Upper lobe of right lung (tissue), 1 donor: ENCODE measurements around the gene PRPF31. TPM values are rescaled to one million over a fixed set of nuclear protein-coding genes. Genes with fewer than 3 reads are reported as not detected.

Experiments used
- ATAC-seq: fragments of 200-7000 bp; cut with Tn5 transposase; one replicate; pipeline ENCODE4 v1.9.1; 2020; ENCODE audit warnings: mild to moderate bottlenecking, moderate library complexity
- DNase-seq: peaks from one replicate; pipeline ENCODE4 v3.0.0-alpha.2; 2020
- H3K27ac ChIP-seq: fragments of 200-600 bp; one replicate; pipeline ENCODE4 v1.8.0; 2022
- H3K27me3 ChIP-seq: fragments of 200-600 bp; one replicate; pipeline ENCODE4 v1.8.0; 2022; ENCODE audit warnings: mild to moderate bottlenecking
- H3K36me3 ChIP-seq: fragments of 200-600 bp; one replicate; pipeline ENCODE4 v1.8.0; 2022
- H3K4me1 ChIP-seq: fragments of 200-600 bp; one replicate; pipeline ENCODE4 v1.8.0; 2022
- H3K4me3 ChIP-seq: fragments of 200-600 bp; one replicate; pipeline ENCODE4 v1.8.0; 2022; ENCODE audit warnings: mild to moderate bottlenecking
- H3K9me3 ChIP-seq: fragments of 200-600 bp; one replicate; pipeline ENCODE4 v1.8.0; 2022
- CTCF ChIP-seq: fragments of 200-600 bp; IDR thresholded peaks from one replicate; pipeline ENCODE4 v1.8.0; 2022; ENCODE audit warnings: antibody characterized with exemption
- intact Hi-C: fragments of 100-400 bp; cut with DNase I; formaldehyde crosslinking; loops from one replicate; pipeline ENCODE4 v1.11.0; 2022
- total RNA-seq: library from RNA; stranded (reverse); fragmentation: NEBNext Ultra II Directional; extraction: Animal tissue kit (Norgen Biotek cat#: 25700); gene quantifications from one replicate; pipeline ENCODE4 v1.2.1, GENCODE V29; 2021
- donor health status: DM: no; HTN: yes; CAD: no; lungs with severe emphysema.

Gene PRPF31
- total RNA-seq, 1 donor from 2014 or later = 44.9 TPM

- TF ChIP-seq CTCF = no peak
- no peaks in the 10 kb centered on the region for H3K9me3 ChIP-seq
Measured at GRCh38 chr19:54127688-54128440, 12.3 kb downstream of the PRPF31 start.

GRCh38 chr19:54128441-54128725 lies 12.8 kb downstream of the PRPF31 start:
- peaks cover 80% of the 10 kb centered on the region for H3K36me3 ChIP-seq
- DNase-seq (peak; percentile 53), ATAC-seq (no peak)
- intact Hi-C loops = no loop called here
- no peak overlapping the region for H3K27ac ChIP-seq
- no peaks in the 10 kb centered on the region for H3K27me3 ChIP-seq
- TF ChIP-seq CTCF = no peak
- no peaks in the 10 kb centered on the region for H3K9me3 ChIP-seq
- H3K4me3 ChIP-seq = no peak overlapping the region
- H3K4me1 ChIP-seq = no peaks in the 10 kb centered on the region

More at GRCh38 chr19:54127688-54128440, 12.3 kb downstream of the PRPF31 start:
- no peak overlapping the region for H3K4me3 ChIP-seq
- H3K36me3 ChIP-seq = peaks cover 85% of the 10 kb centered on the region
- H3K4me1 ChIP-seq = no peaks in the 10 kb centered on the region
- ATAC-seq = no peak
- no peak overlapping the region for H3K27ac ChIP-seq
- H3K27me3 ChIP-seq = no peaks in the 10 kb centered on the region
- no peak for DNase-seq
- intact Hi-C loops = no loop called here

- no peaks in the 10 kb centered on the region for H3K9me3 ChIP-seq
- ATAC-seq (no peak), DNase-seq (no peak)
- H3K27me3 ChIP-seq = no peaks in the 10 kb centered on the region
- intact Hi-C loops = no loop called here
- TF ChIP-seq CTCF = no peak
- H3K36me3 ChIP-seq = peaks cover 74% of the 10 kb centered on the region
- H3K4me1 ChIP-seq = no peaks in the 10 kb centered on the region
- no peak overlapping the region for H3K4me3 ChIP-seq
- H3K27ac ChIP-seq = no peak overlapping the region
Measured at GRCh38 chr19:54128796-54129616, 13.5 kb downstream of the PRPF31 start.

GRCh38 chr19:54129617-54129996 lies 14.1 kb downstream of the PRPF31 start:
- H3K36me3 ChIP-seq = peaks cover 68% of the 10 kb centered on the region
- no peak overlapping the region for H3K27ac ChIP-seq
- DNase-seq = no peak
- no peaks in the 10 kb centered on the region for H3K4me1 ChIP-seq
- no peak overlapping the region for H3K4me3 ChIP-seq
- no peaks in the 10 kb centered on the region for H3K9me3 ChIP-seq
- intact Hi-C loops = no loop called here
- no peaks in the 10 kb centered on the region for H3K27me3 ChIP-seq
- ATAC-seq = no peak
- no peak for TF ChIP-seq CTCF

- TF ChIP-seq CTCF = no peak
- intact Hi-C loops = no loop called here
- Histone ChIP-seq H3K4me3 (no peak overlapping the region), H3K9me3 (no peaks in the 10 kb centered on the region), H3K4me1 (peaks cover 8% of the 10 kb centered on the region), H3K36me3 (peaks cover 29% of the 10 kb centered on the region), H3K27me3 (no peaks in the 10 kb centered on the region), H3K27ac (no peak overlapping the region)
- ATAC-seq (no peak), DNase-seq (no peak)
Measured at GRCh38 chr19:54133312-54133956, 17.9 kb downstream of the PRPF31 start.
